GM12801 (cell line): ENCODE data around the gene ALKBH2.

ENCODE experiments used
- TF ChIP-seq, protein P1 (sequence below): IDR thresholded peaks from one replicate; pipeline ENCODE4 v1.5.1; 2011; ENCODE audit warnings: control low read depth; ENCODE audit not compliant: insufficient read length; ENCODE audit errors: extremely low read depth

The ALKBH2 gene

DNA sequence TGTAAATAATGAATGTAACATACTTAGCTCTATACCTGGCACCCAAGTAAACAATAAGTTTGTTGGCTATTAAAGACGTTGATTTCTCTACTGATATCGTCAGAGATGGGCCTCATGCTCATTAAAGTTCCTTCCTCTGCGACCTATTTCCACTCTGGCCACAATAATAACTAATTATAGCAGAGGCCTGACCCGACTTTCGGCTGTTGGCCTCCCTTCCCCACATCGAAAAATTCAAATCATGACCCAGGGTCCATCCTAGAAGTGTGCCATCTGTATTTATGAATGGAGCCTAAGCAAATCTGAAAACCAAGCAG lies 41.2 kb downstream of the ALKBH2 start:
- TF ChIP-seq, protein P1, sequence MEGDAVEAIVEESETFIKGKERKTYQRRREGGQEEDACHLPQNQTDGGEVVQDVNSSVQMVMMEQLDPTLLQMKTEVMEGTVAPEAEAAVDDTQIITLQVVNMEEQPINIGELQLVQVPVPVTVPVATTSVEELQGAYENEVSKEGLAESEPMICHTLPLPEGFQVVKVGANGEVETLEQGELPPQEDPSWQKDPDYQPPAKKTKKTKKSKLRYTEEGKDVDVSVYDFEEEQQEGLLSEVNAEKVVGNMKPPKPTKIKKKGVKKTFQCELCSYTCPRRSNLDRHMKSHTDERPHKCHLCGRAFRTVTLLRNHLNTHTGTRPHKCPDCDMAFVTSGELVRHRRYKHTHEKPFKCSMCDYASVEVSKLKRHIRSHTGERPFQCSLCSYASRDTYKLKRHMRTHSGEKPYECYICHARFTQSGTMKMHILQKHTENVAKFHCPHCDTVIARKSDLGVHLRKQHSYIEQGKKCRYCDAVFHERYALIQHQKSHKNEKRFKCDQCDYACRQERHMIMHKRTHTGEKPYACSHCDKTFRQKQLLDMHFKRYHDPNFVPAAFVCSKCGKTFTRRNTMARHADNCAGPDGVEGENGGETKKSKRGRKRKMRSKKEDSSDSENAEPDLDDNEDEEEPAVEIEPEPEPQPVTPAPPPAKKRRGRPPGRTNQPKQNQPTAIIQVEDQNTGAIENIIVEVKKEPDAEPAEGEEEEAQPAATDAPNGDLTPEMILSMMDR = no peak

DNA sequence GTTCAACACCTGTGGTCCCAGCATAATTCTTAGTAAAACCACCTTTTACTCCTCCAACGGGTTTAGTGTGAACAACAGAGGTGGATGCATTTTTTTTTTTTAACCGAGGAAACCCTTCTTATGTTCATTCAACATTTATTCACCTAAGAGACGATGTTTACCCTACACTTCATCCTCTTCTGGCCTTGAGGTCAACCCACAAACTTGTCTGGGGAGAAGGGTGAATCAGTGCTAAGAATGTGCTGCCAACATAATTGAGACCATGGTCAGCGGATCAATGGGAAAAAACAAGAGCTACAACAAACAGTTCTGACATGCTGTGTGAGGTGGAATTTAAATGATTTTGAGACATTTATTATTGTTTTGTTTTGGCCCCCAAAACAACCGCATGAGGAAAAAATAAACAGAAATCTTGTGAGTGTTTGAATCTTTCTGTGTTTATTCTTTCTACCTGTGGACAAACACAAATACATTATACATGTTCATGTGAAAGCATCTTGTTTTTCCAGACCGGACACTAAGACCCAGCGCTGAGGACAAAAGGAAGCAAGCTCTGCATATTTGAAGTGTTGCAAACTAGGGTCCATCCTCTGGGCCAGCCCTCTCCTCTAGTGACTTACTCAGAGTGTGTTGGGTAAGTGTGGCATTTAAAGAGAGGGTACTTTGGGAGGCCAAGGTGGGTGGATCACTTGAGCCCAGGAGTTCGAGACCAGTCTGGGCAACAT lies 46.0 kb downstream of the ALKBH2 start:
- TF ChIP-seq, protein P1 = no peak

DNA sequence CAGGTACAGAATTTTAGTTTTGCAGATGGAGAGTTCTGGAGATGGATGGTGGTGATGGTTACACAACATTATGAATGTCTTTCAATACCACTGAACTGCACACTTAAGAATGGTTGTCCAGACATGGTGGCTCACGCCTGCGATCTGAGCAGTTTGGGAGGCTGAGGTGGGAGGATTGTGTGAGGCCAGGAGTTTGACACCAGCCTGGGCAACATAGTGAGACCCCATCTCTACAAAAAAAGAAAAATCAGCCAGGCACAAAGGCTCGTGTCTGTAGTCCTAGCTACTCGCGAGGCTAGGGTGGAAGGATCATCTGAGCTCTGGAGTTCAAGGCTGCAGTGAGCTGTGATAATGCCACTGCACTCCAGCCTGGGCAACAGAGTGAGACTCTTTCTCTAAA lies 49.0 kb downstream of the ALKBH2 start:
- TF ChIP-seq, protein P1 = no peak
